HG03521 (cell line): ENCODE measurements around the gene SKIDA1.

Experiments used
- ATAC-seq: cut with Tn5 transposase; IDR thresholded peaks from one replicate; pipeline ENCODE4 v1.9.1; 2021; ENCODE audit warnings: mild to moderate bottlenecking, moderate library complexity; ENCODE audit not compliant: unreplicated experiment

SKIDA1 gene

GRCh38 chr10:21487416-21488180 is 37.9 kb downstream of the SKIDA1 start:
- ATAC-seq, result no peak

- no peak for ATAC-seq
Measured at GRCh38 chr10:21482821-21483220, 42.7 kb downstream of the SKIDA1 start.

GRCh38 chr10:21481407-21481806 is 44.1 kb downstream of the SKIDA1 start:
- no peak for ATAC-seq

GRCh38 chr10:21479570-21480315 is 45.7 kb downstream of the SKIDA1 start:
- no peak for ATAC-seq

- ATAC-seq, result no peak
Measured at GRCh38 chr10:21475393-21475792, 50.1 kb downstream of the SKIDA1 start.

- ATAC-seq, result no peak
Measured at GRCh38 chr10:21473541-21473940, 51.9 kb downstream of the SKIDA1 start.

GRCh38 chr10:21473135-21473534 is 52.3 kb downstream of the SKIDA1 start:
- no peak for ATAC-seq

GRCh38 chr10:21468086-21468485 is 57.4 kb downstream of the SKIDA1 start:
- ATAC-seq, result no peak

GRCh38 chr10:21467633-21468032 is 57.8 kb downstream of the SKIDA1 start:
- no peak for ATAC-seq

- no peak for ATAC-seq
Measured at GRCh38 chr10:21464134-21464533, 61.3 kb downstream of the SKIDA1 start.
